Activated CD4-positive, alpha-beta T cell treated with anti-CD3 and anti-CD28 coated beads, Interleukin-2, amount 10 ng/mL, durations not matched to agents 24 days and 14 days (primary cell): ENCODE results near the gene POU5F1. TPM values are rescaled to one million over a fixed set of nuclear protein-coding genes. Genes with fewer than 3 reads are reported as not detected.
"Not testable (repeated sequence)": the region's sequence is repeated elsewhere in the genome, so short reads cannot be mapped to it uniquely, and the experiment has no call there.

Experiments
- DNase-seq: peaks from one replicate; pipeline ENCODE4 v3.0.0; 2022
- H3K27ac Mint-ChIP-seq: one replicate; pipeline ENCODE4 v1.8.0; 2022; ENCODE audit warnings: mild to moderate bottlenecking, mixed read lengths
- H3K27me3 Mint-ChIP-seq: one replicate; pipeline ENCODE4 v1.8.0; 2022; ENCODE audit warnings: mixed read lengths
- H3K36me3 Mint-ChIP-seq: one replicate; pipeline ENCODE4 v1.8.0; 2022; ENCODE audit warnings: low read depth, mild to moderate bottlenecking, mixed read lengths
- H3K4me1 Mint-ChIP-seq: one replicate; pipeline ENCODE4 v1.8.0; 2021; ENCODE audit warnings: mixed read lengths
- H3K4me3 Mint-ChIP-seq: one replicate; pipeline ENCODE4 v1.8.0; 2022; ENCODE audit warnings: mild to moderate bottlenecking, moderate library complexity, mixed read lengths
- H3K9me3 Mint-ChIP-seq: one replicate; pipeline ENCODE4 v1.8.0; 2021; ENCODE audit warnings: mixed read lengths
- intact Hi-C: fragments of 100-400 bp; cut with micrococcal nuclease; formaldehyde crosslinking; loops from one replicate; pipeline ENCODE4 v1.15.1; 2023
- total RNA-seq: library from RNA; stranded (reverse); gene quantifications from 2 replicates; pipeline ENCODE4 v1.2.3, GENCODE V29; 2022

Gene POU5F1
- total RNA-seq, 1 donor from 2014 or later, result not detected

DNA sequence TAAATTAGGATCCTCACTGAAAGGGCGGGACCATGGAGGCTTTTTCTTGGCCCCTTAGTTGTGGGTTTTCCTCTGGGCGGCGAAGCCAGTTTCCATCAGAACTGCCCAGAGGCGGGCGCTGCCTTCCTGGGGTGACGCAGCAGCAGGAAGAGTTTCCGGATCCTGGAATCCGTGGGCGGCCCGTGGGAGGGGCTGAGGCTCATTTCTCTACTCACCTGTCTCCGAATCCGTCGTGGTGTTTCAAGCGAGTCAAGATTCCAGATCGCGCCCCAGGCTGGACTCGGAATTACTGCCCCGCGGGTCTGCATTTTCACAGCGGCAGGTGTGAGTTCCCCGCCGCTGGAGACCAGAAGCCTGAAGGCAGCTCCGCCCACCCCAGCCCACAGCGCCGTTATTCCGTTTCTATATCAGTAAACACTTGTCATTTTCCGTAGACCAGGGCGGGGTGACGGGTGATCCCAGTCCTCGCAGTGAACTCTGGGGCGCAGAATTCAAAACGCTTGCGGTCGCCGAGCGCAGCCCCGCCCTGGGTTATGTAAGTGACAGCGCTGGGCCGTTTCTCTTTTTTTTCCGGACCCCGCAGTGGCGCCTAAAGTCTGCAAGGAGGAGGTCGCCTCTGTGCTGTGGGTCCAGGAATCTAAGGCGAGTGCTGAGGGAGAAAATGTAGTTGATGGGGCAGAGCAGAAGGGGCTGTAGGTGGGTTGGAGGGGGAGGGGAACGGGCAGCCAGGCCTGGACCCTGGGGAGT, 27.2 kb upstream of the POU5F1 start:
- intact Hi-C loops, result loop anchor here (1.0 to 2.0 kb wide), 6 partner anchors 39 to 423 kb away; partner anchors contain the start of genes HLA-B, PRRC2A and TCF19
- peak overlapping the region; percentile 99 for H3K27ac Mint-ChIP-seq
- peak; percentile 98 for DNase-seq
- H3K9me3 Mint-ChIP-seq, result no peaks in the 10 kb centered on the region
- no peaks in the 10 kb centered on the region for H3K27me3 Mint-ChIP-seq
- peak overlapping the region; percentile 89 for H3K4me3 Mint-ChIP-seq
- H3K36me3 Mint-ChIP-seq, result peaks cover 25% of the 10 kb centered on the region
- peaks cover 45% of the 10 kb centered on the region for H3K4me1 Mint-ChIP-seq

DNA sequence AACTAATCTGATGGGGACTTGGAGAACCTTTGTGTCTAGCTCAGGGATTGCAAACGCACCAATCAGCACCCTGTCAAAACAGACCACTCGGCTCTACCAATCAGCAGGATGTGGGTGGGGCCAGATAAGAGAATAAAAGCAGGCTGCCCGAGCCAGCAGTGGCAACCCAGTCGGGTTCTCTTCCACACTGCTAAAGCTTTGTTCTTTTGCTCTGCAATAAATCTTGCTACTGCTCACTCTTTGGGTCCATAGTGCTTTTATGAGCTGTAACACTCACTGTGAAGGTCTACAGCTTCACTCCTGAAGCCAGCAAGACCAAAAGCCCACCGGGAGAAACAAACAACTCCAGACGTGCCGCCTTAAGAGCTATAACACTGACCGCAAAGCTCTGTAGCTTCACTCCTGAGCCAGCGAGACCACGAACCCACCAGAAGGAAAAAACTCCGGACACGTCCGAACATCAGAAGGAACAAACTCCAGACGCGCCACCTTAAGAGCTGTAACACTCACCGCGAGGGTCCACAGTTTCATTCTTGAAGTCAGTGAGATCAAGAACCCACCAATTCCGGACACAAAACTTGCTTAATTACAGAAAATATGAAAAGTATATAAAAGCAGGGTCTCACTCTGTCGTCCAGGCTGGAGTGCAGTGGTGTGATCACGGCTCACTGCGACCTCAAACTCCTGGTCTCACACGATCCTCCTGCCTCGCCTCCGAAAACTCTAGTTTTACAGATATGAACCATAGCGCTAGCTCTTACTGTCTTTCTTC, 26.0 kb upstream of the POU5F1 start:
- Mint-ChIP-seq H3K4me1 (peaks cover 38% of the 10 kb centered on the region), H3K36me3 (peaks cover 17% of the 10 kb centered on the region), H3K27ac (peak overlapping the region; percentile 99), H3K4me3 (peak overlapping the region; percentile 89)
- not testable (repeated sequence) for H3K9me3 Mint-ChIP-seq, DNase-seq, H3K27me3 Mint-ChIP-seq
- intact Hi-C loops, result loop anchor here (1.0 to 2.0 kb wide), 6 partner anchors 38 to 424 kb away; partner anchors contain the start of genes HLA-B, PRRC2A and TCF19

DNA sequence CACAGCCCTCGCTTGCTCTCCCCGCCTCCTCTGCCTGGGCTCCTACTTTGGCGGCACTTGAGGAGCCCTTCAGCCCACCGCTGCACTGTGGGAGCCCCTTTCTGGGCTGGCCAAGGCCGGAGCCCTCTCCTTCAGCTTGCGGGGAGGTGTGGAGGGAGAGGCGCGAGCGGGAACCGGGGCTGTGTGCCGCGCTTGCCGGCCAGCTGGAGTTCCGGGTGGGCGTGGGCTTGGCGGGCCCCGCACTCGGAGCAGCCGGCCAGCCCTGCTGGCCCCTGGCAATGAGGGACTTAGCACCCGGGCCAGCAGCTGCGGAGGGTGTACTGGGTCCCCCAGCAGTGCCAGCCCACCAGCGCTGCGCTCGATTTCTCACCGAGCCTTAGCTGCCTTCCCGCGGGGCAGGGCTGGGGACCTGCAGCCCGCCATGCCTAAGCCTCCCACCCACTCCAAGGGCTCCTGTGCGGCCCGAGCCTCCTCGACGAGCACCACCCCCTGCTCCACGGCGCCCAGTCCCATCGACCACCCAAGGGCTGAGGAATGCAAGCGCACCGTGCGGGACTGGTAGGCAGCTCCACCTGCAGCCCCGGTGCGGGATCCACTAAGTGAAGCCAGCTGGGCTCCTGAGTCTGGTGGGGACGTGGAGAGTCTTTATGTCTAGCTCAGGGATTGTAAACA, 25.0 kb upstream of the POU5F1 start:
- H3K36me3 Mint-ChIP-seq, H3K4me3 Mint-ChIP-seq, DNase-seq, H3K9me3 Mint-ChIP-seq, H3K27me3 Mint-ChIP-seq, intact Hi-C loops, H3K27ac Mint-ChIP-seq: not testable (repeated sequence)
- peaks cover 34% of the 10 kb centered on the region for H3K4me1 Mint-ChIP-seq

DNA sequence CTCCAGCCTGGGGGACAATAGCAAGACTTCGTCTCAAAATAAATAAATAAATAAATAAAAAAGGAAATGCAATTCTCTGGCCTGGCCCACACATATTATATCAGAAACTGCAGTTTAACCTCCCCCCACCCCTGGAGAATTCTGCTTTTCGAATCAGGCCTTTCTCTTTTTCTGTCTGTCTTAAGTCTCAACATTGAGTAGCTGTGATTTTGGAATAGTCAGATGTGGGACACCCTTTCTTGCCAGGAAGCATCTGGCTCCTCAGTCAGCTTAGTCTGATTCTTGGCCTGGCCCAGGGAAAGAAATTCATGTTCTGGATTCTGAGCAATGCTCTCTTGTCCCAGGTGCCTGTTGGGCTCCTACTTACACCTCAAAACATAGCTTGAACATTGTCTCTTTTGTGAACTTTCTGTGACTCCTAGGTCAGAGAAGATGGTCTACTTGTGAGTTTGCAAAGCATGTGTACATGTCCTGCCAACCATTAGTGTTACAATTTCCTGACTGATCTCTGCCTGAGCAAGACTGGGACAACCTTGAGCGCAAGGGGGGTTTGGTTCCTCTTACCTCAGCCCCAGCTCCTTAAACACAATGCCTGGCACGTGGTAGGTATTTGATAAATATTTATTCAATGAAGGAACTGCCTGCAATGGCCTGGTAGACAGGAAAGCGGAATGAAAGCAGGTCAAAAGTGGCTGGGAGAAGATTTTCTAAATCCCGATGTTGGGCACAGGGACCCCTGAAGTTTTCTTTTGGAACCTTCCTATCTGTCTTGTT, 23.8 kb upstream of the POU5F1 start:
- DNase-seq, result no peak
- no peak overlapping the region for H3K4me3 Mint-ChIP-seq
- peaks cover 26% of the 10 kb centered on the region for H3K4me1 Mint-ChIP-seq
- H3K9me3 Mint-ChIP-seq, result no peaks in the 10 kb centered on the region
- intact Hi-C loops, result no loop called here
- H3K27me3 Mint-ChIP-seq, result no peaks in the 10 kb centered on the region
- peaks cover 4% of the 10 kb centered on the region for H3K36me3 Mint-ChIP-seq
- peak overlapping the region; percentile 28 for H3K27ac Mint-ChIP-seq

DNA sequence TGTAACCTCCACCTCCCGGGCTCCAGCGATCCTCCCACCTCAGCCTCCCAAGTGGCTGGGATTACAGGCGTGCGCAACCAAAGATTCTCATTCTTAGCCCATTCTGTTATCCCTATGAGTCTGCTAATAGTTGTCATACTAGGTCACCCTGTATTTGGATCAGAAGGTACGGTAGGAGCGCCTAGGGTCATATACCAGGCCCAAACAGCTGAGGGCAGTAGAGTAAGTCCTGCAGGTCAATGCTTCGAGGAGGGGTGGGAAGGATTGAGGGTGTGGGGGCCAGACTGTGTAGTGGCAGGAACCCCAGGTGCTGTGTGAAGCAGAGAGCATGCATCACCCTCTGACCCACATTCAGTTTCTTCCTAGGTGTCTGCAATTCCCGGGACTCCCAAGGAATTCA, 22.7 kb upstream of the POU5F1 start:
- H3K27ac Mint-ChIP-seq, result no peak overlapping the region
- no peak overlapping the region for H3K4me3 Mint-ChIP-seq
- no peaks in the 10 kb centered on the region for H3K27me3 Mint-ChIP-seq
- no peak for DNase-seq
- no peaks in the 10 kb centered on the region for H3K9me3 Mint-ChIP-seq
- peaks cover 2% of the 10 kb centered on the region for H3K36me3 Mint-ChIP-seq
- H3K4me1 Mint-ChIP-seq, result peaks cover 23% of the 10 kb centered on the region
- intact Hi-C loops, result no loop called here

DNA sequence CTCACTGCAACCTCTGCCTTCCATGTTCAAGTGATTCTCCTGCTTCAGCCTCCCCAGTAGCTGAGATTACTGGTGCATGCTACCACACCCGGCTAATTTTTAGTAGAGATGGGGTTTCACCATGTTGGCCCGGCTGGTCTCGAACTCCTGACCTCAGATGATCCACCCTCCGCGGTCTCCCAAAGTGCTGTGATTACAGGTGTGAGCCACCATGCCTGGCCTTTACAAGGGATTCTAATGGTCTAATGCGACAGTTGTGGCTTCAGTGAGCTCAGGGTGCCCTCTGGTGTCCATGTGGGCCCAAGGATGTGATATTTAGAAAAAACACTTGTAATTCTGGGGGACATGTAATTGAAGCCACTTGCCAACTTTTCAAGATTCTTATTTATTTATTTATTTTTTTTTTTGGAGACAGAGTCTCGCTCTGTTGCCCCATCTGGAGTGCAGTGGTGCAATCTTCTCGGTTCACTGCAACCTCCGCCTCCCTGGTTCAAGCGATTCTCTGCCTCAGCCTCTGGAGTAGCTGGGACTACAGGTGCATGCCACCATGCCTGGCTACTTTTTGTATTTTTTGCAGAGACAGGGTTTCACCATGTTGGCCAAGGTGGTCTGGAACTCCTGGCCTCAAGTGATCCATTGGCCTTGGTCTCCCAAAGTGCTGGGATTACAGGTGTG, 22.1 kb upstream of the POU5F1 start:
- not testable (repeated sequence) for H3K27ac Mint-ChIP-seq, H3K4me3 Mint-ChIP-seq, H3K36me3 Mint-ChIP-seq, H3K27me3 Mint-ChIP-seq, H3K9me3 Mint-ChIP-seq
- peaks cover 18% of the 10 kb centered on the region for H3K4me1 Mint-ChIP-seq
- peak; percentile 90 for DNase-seq
- intact Hi-C loops, result loop anchor here (1.0 kb wide), 2 partner anchors 33 to 55 kb away; no protein-coding TSS in a partner anchor

DNA sequence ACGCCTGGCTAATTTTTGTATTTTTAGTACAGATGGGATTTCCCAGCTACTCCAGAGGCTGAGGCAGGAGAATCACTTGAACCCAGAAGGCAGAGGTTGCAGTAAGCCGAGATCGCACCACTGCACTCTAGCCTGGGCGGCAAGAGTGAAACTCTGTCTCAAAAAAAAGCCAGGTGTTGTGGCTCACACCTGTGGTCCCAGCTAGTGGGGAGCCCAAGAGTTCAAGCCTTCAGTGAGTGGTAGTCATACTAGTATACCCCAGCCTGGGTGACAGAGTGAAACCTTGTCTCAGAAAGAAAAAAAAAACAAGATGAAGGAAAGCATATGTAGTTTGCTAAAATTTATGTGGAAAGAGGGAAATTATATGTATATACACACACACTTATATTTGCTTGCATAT, 20.0 kb upstream of the POU5F1 start:
- Mint-ChIP-seq H3K4me3 (no peak overlapping the region), H3K27ac (no peak overlapping the region), H3K9me3 (no peaks in the 10 kb centered on the region), H3K36me3 (no peaks in the 10 kb centered on the region), H3K27me3 (no peaks in the 10 kb centered on the region), H3K4me1 (peaks cover 14% of the 10 kb centered on the region)
- DNase-seq, result no peak
- intact Hi-C loops, result no loop called here

DNA sequence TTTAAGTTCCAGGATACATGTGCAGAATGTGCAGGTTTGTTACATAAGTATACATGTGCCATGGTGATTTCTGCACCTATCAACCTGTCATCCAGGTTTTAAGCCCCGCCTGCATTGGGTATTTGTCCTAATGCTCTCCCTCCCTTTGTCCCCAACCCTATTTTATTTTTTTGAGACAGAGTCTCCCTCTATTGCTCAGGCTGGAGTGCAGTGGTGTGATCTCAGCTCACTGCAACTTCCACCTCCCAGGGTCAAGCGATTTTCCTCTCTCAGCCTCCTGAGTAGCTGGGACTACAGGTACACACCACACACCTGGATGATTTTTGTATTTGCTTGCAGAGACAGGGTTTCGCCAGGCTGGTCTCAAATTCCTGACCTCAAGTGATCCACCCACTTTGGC, 18.7 kb upstream of the POU5F1 start:
- H3K9me3 Mint-ChIP-seq, H3K4me3 Mint-ChIP-seq, H3K4me1 Mint-ChIP-seq, H3K27ac Mint-ChIP-seq, DNase-seq, intact Hi-C loops, H3K36me3 Mint-ChIP-seq, H3K27me3 Mint-ChIP-seq: not testable (repeated sequence)

DNA sequence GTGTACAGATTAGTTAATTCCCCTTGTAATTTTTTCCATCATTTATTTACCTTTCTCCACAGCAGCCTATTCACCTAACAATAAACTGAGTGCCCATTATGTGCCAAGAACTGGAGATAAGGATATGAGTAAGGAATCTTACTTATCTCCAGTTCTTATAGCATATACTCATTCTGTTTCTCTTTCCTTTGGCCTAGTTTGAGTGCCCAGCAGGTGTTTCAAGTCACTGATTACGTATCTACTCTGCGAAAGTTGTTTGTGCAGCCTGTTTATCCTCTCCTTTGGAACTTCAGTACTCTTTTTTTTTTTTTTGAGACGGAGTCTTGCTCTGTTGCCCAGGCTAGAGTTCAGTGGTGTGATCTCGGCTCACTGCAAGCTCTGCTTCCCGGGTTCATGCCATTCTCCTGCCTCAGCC, 17.3 kb upstream of the POU5F1 start:
- H3K27ac Mint-ChIP-seq, result no peak overlapping the region
- intact Hi-C loops, result no loop called here
- H3K9me3 Mint-ChIP-seq, result no peaks in the 10 kb centered on the region
- no peaks in the 10 kb centered on the region for H3K36me3 Mint-ChIP-seq
- H3K4me3 Mint-ChIP-seq, result no peak overlapping the region
- no peaks in the 10 kb centered on the region for H3K27me3 Mint-ChIP-seq
- DNase-seq, result no peak
- peaks cover 9% of the 10 kb centered on the region for H3K4me1 Mint-ChIP-seq

DNA sequence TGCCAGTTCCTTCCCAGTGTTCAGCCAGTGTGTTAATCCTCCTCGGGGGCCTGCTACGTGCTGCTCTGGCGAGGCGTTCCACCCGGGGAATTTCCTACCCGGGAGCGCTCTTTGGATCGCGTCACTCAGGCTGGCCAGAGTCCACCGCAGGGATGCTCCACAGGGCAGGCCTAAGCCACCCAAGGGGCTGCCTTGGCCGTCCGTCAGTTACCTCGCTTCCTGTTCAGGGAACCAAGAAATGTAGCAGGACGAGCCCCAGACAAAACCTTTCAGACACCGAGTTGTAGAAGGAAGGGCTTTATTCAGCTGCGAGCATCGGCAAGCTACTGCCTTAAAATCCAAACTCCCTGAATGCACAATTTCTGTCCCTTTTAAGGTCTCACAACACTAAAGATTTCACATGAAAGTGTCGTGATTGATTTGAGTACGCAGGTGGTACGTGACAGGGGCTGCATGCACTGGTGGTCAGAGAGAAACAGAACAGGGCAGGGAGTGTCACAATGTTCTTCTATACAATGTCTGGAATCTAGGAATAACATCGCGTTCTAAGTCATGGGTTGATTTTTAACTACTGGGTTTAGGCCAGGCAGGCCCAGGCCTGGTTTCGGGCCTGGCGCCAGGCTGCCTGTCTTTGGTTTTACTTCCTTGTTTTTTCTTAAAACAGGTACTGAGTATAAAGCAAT, 15.7 kb upstream of the POU5F1 start:
- peaks cover 7% of the 10 kb centered on the region for H3K4me1 Mint-ChIP-seq
- DNase-seq, result no peak
- no peaks in the 10 kb centered on the region for H3K27me3 Mint-ChIP-seq
- H3K4me3 Mint-ChIP-seq, result no peak overlapping the region
- intact Hi-C loops, result no loop called here
- no peaks in the 10 kb centered on the region for H3K9me3 Mint-ChIP-seq
- H3K27ac Mint-ChIP-seq, result no peak overlapping the region
- H3K36me3 Mint-ChIP-seq, result no peaks in the 10 kb centered on the region

DNA sequence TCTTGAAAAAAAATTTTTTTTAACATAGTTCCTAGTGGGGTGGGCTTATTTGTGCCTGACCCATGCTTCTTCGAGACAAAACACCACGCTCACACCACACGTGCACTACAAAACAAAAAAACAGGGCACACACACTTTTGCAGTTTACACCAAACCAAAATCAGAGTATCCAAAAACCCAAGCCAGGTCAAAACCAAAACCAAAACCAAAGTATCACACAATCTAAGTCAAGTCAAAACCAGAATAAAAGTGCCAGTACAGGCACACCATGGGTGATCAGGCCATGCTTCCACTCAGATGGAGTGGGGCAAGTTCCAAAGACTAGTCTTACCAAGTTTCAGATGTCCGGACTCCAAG, 15.2 kb upstream of the POU5F1 start:
- H3K27ac Mint-ChIP-seq, intact Hi-C loops, H3K27me3 Mint-ChIP-seq, DNase-seq, H3K36me3 Mint-ChIP-seq, H3K9me3 Mint-ChIP-seq, H3K4me3 Mint-ChIP-seq, H3K4me1 Mint-ChIP-seq: not testable (repeated sequence)

DNA sequence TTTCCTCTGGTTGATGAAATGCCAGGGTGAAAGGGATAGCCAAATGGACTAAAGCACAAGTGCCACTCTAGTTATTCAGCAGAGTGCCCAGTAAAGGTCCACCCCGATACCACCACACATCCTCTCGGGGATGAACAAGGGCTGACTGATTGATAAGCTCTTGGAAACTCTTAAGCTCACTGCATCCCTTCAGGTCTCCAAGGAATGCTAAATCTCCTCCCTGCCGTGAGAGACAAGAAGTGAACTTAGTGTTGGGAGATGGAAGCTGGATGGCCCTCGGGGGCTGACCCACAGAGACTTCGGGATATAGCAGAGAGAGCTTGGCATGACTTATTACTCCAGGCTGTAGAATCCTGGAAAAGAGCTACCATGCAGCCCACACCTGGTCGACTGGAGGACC, 13.4 kb upstream of the POU5F1 start:
- intact Hi-C loops, H3K9me3 Mint-ChIP-seq, H3K27me3 Mint-ChIP-seq, H3K36me3 Mint-ChIP-seq, DNase-seq, H3K27ac Mint-ChIP-seq, H3K4me3 Mint-ChIP-seq: not testable (repeated sequence)
- peaks cover 11% of the 10 kb centered on the region for H3K4me1 Mint-ChIP-seq

DNA sequence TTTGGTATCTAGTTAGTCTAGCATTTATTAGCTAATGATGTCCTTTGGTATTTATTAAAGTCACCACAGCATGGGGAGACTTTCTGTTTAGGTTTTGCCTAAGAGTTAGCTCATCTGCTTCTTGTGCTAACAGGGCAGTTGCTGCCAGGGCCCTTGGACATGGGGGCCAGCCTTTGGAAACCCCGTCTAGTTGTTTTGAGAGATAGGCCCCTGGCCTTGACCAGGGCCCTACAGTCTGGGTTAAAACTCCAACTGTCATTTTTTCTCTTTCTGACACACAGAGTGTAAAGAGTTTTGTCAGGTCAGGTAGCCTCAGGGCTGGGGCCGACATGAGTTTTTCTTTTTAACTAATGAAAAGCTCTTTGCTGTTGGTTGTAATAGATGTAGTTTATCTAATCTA, 12.8 kb upstream of the POU5F1 start:
- H3K4me3 Mint-ChIP-seq, H3K36me3 Mint-ChIP-seq, H3K9me3 Mint-ChIP-seq, intact Hi-C loops, H3K27ac Mint-ChIP-seq, H3K27me3 Mint-ChIP-seq, DNase-seq: not testable (repeated sequence)
- H3K4me1 Mint-ChIP-seq, result peaks cover 15% of the 10 kb centered on the region
